Gastrocnemius medialis (tissue), 4 donors: ENCODE measurements around the gene TTK. TPM values are rescaled to one million over a fixed set of nuclear protein-coding genes. Genes with fewer than 3 reads are reported as not detected.
"Not testable (repeated sequence)": the region's sequence is repeated elsewhere in the genome, so short reads cannot be mapped to it uniquely, and the experiment has no call there.

ENCODE experiments used
- ATAC-seq, 2 donors: fragments of 150-250 bp; one replicate each; pipeline ENCODE4 v1.9.1; 2016
- DNase-seq, 2 donors: peaks; one replicate each; pipeline ENCODE4 v3.0.0-alpha.2; 2019
- H3K27ac ChIP-seq, 4 donors: fragments of 200-600 bp; sonication (generic); 1 replicate in 1 of 4; 2 replicates in 3 of 4; pipeline ENCODE4 v1.5.1; 2016 to 2018; ENCODE audit warnings: mild to moderate bottlenecking in 2 of 4, moderate library complexity in 1 of 4
- H3K27me3 ChIP-seq, 3 donors: fragments of 200-600 bp; sonication (generic) in 2 of 3; 1 replicate in 1 of 3; 2 replicates in 2 of 3; pipeline versions ENCODE4 v1.5.1 to v1.6.0; 2016 to 2019; ENCODE audit warnings: mild to moderate bottlenecking in 1 of 3, moderate library complexity in 1 of 3
- H3K36me3 ChIP-seq, 2 donors: fragments of 200-600 bp; sonication (generic) in 1 of 2; one replicate each; pipeline ENCODE4 v1.5.1; 2017 to 2018
- H3K4me1 ChIP-seq, 2 donors: fragments of 200-600 bp; sonication (generic) in 1 of 2; one replicate each; pipeline ENCODE4 v1.5.1; 2016 to 2017; ENCODE audit warnings: mild to moderate bottlenecking in 2 of 2
- H3K4me3 ChIP-seq, 4 donors: fragments of 200-600 bp; sonication (generic) in 3 of 4; 1 replicate in 1 of 4; 2 replicates in 3 of 4; pipeline ENCODE4 v1.5.1; 2016 to 2019; ENCODE audit warnings: mild to moderate bottlenecking in 2 of 4
- H3K9me3 ChIP-seq, 3 donors: fragments of 200-600 bp; sonication (generic) in 2 of 3; 1 replicate in 1 of 3; 2 replicates in 2 of 3; pipeline ENCODE4 v1.5.1; 2016 to 2019
- POLR2A ChIP-seq, 2 donors: fragments of 450-650 bp; IDR thresholded peaks; one replicate each; pipeline ENCODE4 v1.6.1; 2017; ENCODE audit warnings: antibody characterized with exemption in 2 of 2, mild to moderate bottlenecking in 2 of 2, moderate library complexity in 2 of 2
- in situ Hi-C, 4 donors: fragments of 200-750 bp; cut with MboI; loops; one replicate each; pipeline versions ENCODE4 v1.15.0 to v1.8.0; 2017; ENCODE audit warnings: low sequenced_read_pairs in 4 of 4
- intact Hi-C: fragments of 100-400 bp; cut with DNase I; formaldehyde crosslinking; loops from one replicate; pipeline ENCODE4 v1.15.1; 2023; ENCODE audit warnings: low total_unique reads
- total RNA-seq, 4 donors: library from RNA; depleted of rRNA; stranded (reverse); fragments of >200 nt; gene quantifications; one replicate each; pipeline versions ENCODE4 v1.1.0 to v1.2.3, GENCODE V29; 2016
- TF ChIP-seq, protein P1 (sequence below), 5 experiments: fragments of 450-650 bp in 3 of 5; fragments of 200-600 bp in 2 of 5; sonication (generic) in 2 of 5; IDR thresholded peaks in 4 of 5; conservative IDR thresholded peaks in 1 of 5; 1 replicate in 4 of 5; 2 replicates in 1 of 5; pipeline ENCODE4 v1.5.1; 2016 to 2019; ENCODE audit warnings: antibody characterized with exemption in 5 of 5, mild to moderate bottlenecking in 3 of 5, moderate library complexity in 3 of 5

Gene TTK
- total RNA-seq, 4 donors from 2014 or later: 0.24 to 3.4 TPM; not detected in 2

DNA sequence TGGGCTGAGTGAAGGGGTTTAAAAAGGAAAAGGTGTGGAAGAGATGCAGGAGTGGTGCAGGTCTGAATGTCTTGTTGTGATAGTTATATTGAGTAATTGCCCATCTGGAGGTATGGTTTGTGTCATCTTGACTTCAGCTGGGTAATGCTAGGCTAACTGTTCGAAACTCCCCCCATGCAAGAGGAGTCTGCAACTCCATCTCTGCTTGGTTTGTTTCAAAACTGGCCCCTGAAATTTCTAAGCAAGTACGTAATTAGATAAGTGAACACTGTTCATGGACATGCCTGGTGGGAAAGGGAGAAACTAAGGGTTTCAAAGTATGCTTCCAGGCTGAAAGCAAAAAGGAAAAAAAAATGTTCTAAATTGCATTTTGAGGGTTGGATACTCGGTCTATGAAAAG lies 17.1 kb downstream of the TTK start:
- Histone ChIP-seq H3K27ac (no peak overlapping the region), H3K4me1 (no peaks in the 10 kb centered on the region), H3K27me3 (no peaks in the 10 kb centered on the region), H3K9me3 (no peaks in the 10 kb centered on the region), H3K36me3 (no peaks in the 10 kb centered on the region), H3K4me3 (no peak overlapping the region)
- DNase-seq (no peak), ATAC-seq (no peak)
- intact Hi-C loops (no loop called here), in situ Hi-C loops (no loop called here)
- TF ChIP-seq POLR2A (IDR thresholded peaks at IDR 0.05): no peak
- TF ChIP-seq, protein P1, sequence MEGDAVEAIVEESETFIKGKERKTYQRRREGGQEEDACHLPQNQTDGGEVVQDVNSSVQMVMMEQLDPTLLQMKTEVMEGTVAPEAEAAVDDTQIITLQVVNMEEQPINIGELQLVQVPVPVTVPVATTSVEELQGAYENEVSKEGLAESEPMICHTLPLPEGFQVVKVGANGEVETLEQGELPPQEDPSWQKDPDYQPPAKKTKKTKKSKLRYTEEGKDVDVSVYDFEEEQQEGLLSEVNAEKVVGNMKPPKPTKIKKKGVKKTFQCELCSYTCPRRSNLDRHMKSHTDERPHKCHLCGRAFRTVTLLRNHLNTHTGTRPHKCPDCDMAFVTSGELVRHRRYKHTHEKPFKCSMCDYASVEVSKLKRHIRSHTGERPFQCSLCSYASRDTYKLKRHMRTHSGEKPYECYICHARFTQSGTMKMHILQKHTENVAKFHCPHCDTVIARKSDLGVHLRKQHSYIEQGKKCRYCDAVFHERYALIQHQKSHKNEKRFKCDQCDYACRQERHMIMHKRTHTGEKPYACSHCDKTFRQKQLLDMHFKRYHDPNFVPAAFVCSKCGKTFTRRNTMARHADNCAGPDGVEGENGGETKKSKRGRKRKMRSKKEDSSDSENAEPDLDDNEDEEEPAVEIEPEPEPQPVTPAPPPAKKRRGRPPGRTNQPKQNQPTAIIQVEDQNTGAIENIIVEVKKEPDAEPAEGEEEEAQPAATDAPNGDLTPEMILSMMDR (IDR thresholded peaks at IDR 0.05 in 4 of 5, conservative IDR thresholded peaks at IDR 0.05 in 1 of 5): no peak

DNA sequence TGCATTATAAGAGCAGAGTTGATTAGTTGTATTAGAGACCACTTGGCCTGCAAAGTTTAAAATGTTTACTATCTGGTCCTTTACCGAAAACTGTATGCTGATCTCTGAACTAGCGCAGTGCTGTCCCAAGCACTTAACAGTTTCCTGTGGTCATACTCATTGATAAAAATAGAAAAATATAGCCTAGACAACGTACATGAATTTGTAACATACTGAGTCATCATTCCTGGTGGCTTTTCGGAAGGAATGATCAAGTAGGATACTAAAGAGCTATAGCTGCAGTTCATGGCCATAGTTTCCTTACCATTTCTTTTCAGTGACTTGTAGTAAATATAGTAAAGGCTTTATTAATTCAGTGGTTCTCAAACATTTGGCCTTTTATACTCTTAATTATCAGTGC lies 18.4 kb downstream of the TTK start:
- H3K27me3 ChIP-seq: no peaks in the 10 kb centered on the region
- ATAC-seq: no peak
- intact Hi-C loops (no loop called here), in situ Hi-C loops (no loop called here)
- DNase-seq: no peak
- H3K9me3 ChIP-seq: no peaks in the 10 kb centered on the region
- TF ChIP-seq, protein P1 (IDR thresholded peaks at IDR 0.05 in 4 of 5, conservative IDR thresholded peaks at IDR 0.05 in 1 of 5): no peak
- TF ChIP-seq POLR2A (IDR thresholded peaks at IDR 0.05): no peak
- no peaks in the 10 kb centered on the region for H3K36me3 ChIP-seq
- H3K4me3 ChIP-seq: no peak overlapping the region
- no peak overlapping the region for H3K27ac ChIP-seq
- no peaks in the 10 kb centered on the region for H3K4me1 ChIP-seq

DNA sequence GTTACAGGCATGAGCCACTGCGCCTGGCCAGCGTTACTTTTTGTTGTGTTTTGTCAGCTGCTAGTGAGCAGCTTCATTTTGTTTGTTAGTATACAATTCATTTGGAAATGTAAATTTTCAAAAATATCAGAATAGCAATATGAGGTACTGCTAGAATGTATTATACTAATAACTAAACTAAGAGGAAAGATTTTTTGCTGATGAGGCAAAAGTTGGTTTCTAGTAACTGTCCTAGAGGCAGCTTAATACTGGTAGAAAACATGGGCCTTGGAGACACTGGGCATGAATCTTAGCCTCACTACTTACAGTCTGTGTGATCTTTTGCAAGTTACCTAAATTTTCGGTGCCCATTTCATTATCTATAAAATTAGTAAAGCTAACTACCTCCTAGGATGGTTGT lies 24.1 kb downstream of the TTK start:
- H3K36me3 ChIP-seq: no peaks in the 10 kb centered on the region
- intact Hi-C loops: no loop called here
- H3K27me3 ChIP-seq: no peaks in the 10 kb centered on the region
- DNase-seq (no peak), ATAC-seq (no peak)
- H3K4me1 ChIP-seq: no peaks in the 10 kb centered on the region
- H3K4me3 ChIP-seq: no peak overlapping the region
- TF ChIP-seq, protein P1 (IDR thresholded peaks at IDR 0.05 in 4 of 5, conservative IDR thresholded peaks at IDR 0.05 in 1 of 5): no peak
- no peak for TF ChIP-seq POLR2A (IDR thresholded peaks at IDR 0.05)
- no peak overlapping the region for H3K27ac ChIP-seq
- no peaks in the 10 kb centered on the region for H3K9me3 ChIP-seq
- in situ Hi-C loops: no loop called here

DNA sequence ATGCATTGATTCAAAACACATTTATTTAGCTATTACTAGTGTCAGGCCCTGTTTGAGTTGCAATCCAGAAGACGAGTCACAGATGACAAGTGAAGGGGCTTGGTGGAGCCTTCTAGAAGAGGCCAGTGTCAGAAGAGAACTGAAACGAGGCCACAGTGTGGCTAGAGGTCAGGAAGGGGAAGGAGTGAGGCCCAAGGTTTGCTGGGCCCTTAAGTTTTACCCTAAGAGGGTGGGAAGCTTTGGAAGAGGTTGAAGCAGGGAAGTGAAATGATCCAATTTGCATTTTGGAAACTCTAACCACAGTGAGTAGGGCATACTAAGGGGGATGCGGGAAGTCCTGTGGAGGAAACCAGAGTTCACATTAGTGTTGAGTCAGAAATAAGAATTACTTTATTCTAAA lies 25.0 kb downstream of the TTK start:
- ATAC-seq (no peak), DNase-seq (no peak)
- no peaks in the 10 kb centered on the region for H3K9me3 ChIP-seq
- no peak for TF ChIP-seq POLR2A (IDR thresholded peaks at IDR 0.05)
- TF ChIP-seq, protein P1 (IDR thresholded peaks at IDR 0.05 in 4 of 5, conservative IDR thresholded peaks at IDR 0.05 in 1 of 5): no peak
- in situ Hi-C loops: no loop called here
- no peaks in the 10 kb centered on the region for H3K27me3 ChIP-seq
- no peaks in the 10 kb centered on the region for H3K36me3 ChIP-seq
- H3K27ac ChIP-seq: no peak overlapping the region
- intact Hi-C loops: no loop called here
- no peak overlapping the region for H3K4me3 ChIP-seq
- H3K4me1 ChIP-seq: no peaks in the 10 kb centered on the region

DNA sequence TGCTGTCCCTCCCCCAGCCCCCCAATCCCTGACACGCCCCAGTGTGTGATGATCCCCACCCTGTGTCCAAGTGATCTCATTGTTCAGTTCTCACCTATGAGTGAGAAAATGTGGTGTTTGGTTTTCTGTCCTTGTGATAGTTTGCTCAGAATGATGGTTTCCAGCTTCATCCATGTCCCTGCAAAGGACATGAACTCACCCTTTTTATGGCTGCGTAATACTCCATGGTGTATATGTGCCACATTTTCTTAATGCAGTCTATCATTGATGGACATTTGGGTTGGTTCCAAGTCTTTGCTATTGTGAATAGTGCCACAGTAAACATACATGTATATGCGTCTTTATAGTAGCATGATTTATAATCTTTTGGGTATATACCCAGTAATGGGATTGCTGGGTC lies 43.8 kb downstream of the TTK start:
- intact Hi-C loops, H3K27me3 ChIP-seq, H3K9me3 ChIP-seq, H3K36me3 ChIP-seq, DNase-seq, H3K27ac ChIP-seq, in situ Hi-C loops, ATAC-seq, H3K4me3 ChIP-seq, H3K4me1 ChIP-seq: not testable (repeated sequence)
